Measurements from ENCODE around the gene RASAL1.
A peak's percentile ranks its signal among the peaks of the same experiment; 100 is the strongest.

- no peak for TF ChIP-seq CTCF (IDR thresholded peaks at IDR 0.05 in 8 of 11, conservative IDR thresholded peaks at IDR 0.05 in 3 of 11)
- TF ChIP-seq POLR2AphosphoS5 (IDR thresholded peaks at IDR 0.05): peak in 1 of 3 donors; percentile 22
Measured at GRCh38 chr12:113154351-113154973, 18.9 kb upstream of the RASAL1 start.
